Vagina (tissue), 2 donors: ENCODE measurements around the gene DHRSX.

Experiments used
- CTCF ChIP-seq, 3 experiments: fragments of 450-650 bp in 2 of 3; fragments of 200-600 bp in 1 of 3; sonication (generic) in 1 of 3; IDR thresholded peaks; one replicate each; pipeline ENCODE4 v1.5.1; 2017 to 2019; ENCODE audit warnings: antibody characterized with exemption in 3 of 3, mild to moderate bottlenecking in 2 of 3, moderate library complexity in 2 of 3
- POLR2A ChIP-seq, 2 donors: fragments of 450-650 bp; IDR thresholded peaks; one replicate each; pipeline ENCODE4 v1.6.1; 2017; ENCODE audit warnings: antibody characterized with exemption in 2 of 2, mild to moderate bottlenecking in 2 of 2, moderate library complexity in 2 of 2
- POLR2AphosphoS5 ChIP-seq, 2 donors: sonication (generic); formaldehyde crosslinking; IDR thresholded peaks; one replicate each; pipeline ENCODE4 v1.9.0; 2017; ENCODE audit warnings: antibody characterized with exemption in 2 of 2, mild to moderate bottlenecking in 2 of 2, low read depth in 1 of 2; ENCODE audit not compliant: insufficient read depth in 1 of 2

- TF ChIP-seq CTCF (IDR thresholded peaks at IDR 0.05) (no peak), POLR2A (IDR thresholded peaks at IDR 0.05) (no peak), POLR2AphosphoS5 (IDR thresholded peaks at IDR 0.05; ENCODE audit: insufficient read depth in 1 of 2, low read depth in 1 of 2) (no peak)
Observed at GRCh38 chrX:2442694-2443093, 58.1 kb downstream of the DHRSX start.
